PC-3 (cell line): ENCODE results near the gene HPSE2.

Experiments
- CTCF ChIP-seq: fragments of 300-600 bp; sonication (generic); conservative IDR thresholded peaks from 2 replicates; pipeline ENCODE4 v1.5.1; 2017; ENCODE audit warnings: antibody characterized with exemption, low read depth, mild to moderate bottlenecking, low read length
- EZH2 ChIP-seq: fragments of 300-600 bp; sonication (generic); IDR thresholded peaks from one replicate; pipeline ENCODE4 v1.6.1; 2017; ENCODE audit warnings: antibody characterized with exemption, mild to moderate bottlenecking, low read length; ENCODE audit not compliant: unreplicated experiment
- EZH2phosphoT487 ChIP-seq: fragments of 300-600 bp; sonication (generic); IDR thresholded peaks from 2 replicates; pipeline ENCODE4 v1.6.1; 2018; ENCODE audit warnings: mild to moderate bottlenecking, antibody characterized with exemption, low read length, borderline replicate concordance

- TF ChIP-seq CTCF = no peak
- no peak for TF ChIP-seq EZH2
- no peak for TF ChIP-seq EZH2phosphoT487
Observed at GRCh38 chr10:98511876-98512275, 723.8 kb downstream of the HPSE2 start.
